Kidney (tissue), 14 donors: ENCODE measurements around the gene CASP2. TPM values are rescaled to one million over a fixed set of nuclear protein-coding genes. Genes with fewer than 3 reads are reported as not detected.
A peak's percentile ranks its signal among the peaks of the same experiment; 100 is the strongest.

Experiments
- DNase-seq, 5 donors: peaks; one replicate each; pipeline ENCODE4 v3.0.0-alpha.2; 2013 to 2020
- FAIRE-seq: peaks from 2 replicates; lab custom pipeline; 2012; peaks lifted over from hg19 to GRCh38; lab: Jason Lieb, UNC
- H3K27ac ChIP-seq, 2 donors: one replicate each; pipeline ENCODE4 v1.7.0; 2013; ENCODE audit warnings: low read depth in 2 of 2, low read length in 2 of 2, inconsistent platforms in 1 of 2
- H3K27me3 ChIP-seq: one replicate; pipeline ENCODE4 v1.7.1; 2013; ENCODE audit warnings: low read length, inconsistent platforms; ENCODE audit not compliant: control insufficient read depth, insufficient read depth
- H3K36me3 ChIP-seq, 3 donors: one replicate each; pipeline versions ENCODE4 v1.7.0 to v1.7.1; 2013; ENCODE audit warnings: low read length in 3 of 3, control low read depth in 1 of 3, inconsistent platforms in 1 of 3; ENCODE audit not compliant: insufficient read depth in 3 of 3, control insufficient read depth in 2 of 3
- H3K4me1 ChIP-seq, 3 donors: one replicate each; pipeline versions ENCODE4 v1.7.0 to v1.7.1; 2013; ENCODE audit warnings: low read length in 3 of 3, inconsistent platforms in 1 of 3, low read depth in 1 of 3; ENCODE audit not compliant: control insufficient read depth in 2 of 3, insufficient read depth in 2 of 3
- H3K4me3 ChIP-seq, 3 donors: one replicate each; pipeline versions ENCODE4 v1.7.0 to v1.8.1; 2013; ENCODE audit warnings: low read length in 3 of 3, control low read depth in 1 of 3, inconsistent platforms in 1 of 3
- H3K9ac ChIP-seq, 3 donors: one replicate each; pipeline versions ENCODE4 v1.7.0 to v1.7.1; 2013; ENCODE audit warnings: low read length in 3 of 3, control low read depth in 1 of 3, inconsistent platforms in 1 of 3
- H3K9me3 ChIP-seq, 3 donors: one replicate each; pipeline versions ENCODE4 v1.7.0 to v1.7.1; 2013; ENCODE audit warnings: low read length in 3 of 3, control low read depth in 1 of 3, inconsistent platforms in 1 of 3; ENCODE audit not compliant: control insufficient read depth in 2 of 3, insufficient read depth in 1 of 3
- CTCF ChIP-seq: IDR thresholded peaks from 3 replicates; pipeline ENCODE4 v1.5.1; 2012; ENCODE audit warnings: mild to moderate bottlenecking, moderate library complexity, borderline replicate concordance; ENCODE audit not compliant: insufficient read depth; ENCODE audit errors: extremely low read depth
- intact Hi-C: fragments of 100-400 bp; cut with DNase I; formaldehyde crosslinking; loops from one replicate; pipeline ENCODE4 v1.11.1; 2022
- polyA plus RNA-seq: library from polyadenylated mRNA; stranded (reverse); fragments of 350-450 nt; fragmentation: Illumina TruSeq; extraction: RNeasy Lipid Tissue Mini Kit (QIAGEN cat#74804); gene quantifications from one replicate; pipeline ENCODE4 v1.2.3, GENCODE V29; 2014; ENCODE audit warnings: low read depth, low replicate concordance; ENCODE audit not compliant: insufficient read depth
- total RNA-seq: library from RNA; stranded (reverse); fragmentation: NEBNext Ultra II Directional; extraction: Animal tissue kit (Norgen Biotek cat#: 25700); gene quantifications from one replicate; pipeline ENCODE4 v1.2.1, GENCODE V29; 2021
- donor health status: control.
- donor health status: control.
- donor health status: control.
- donor health status: control.
- donor health status: control.
- donor health status: DM: yes; HTN: yes; CAD: no.
- donor health status: Normal renal cell carcinoma (clear cell type).

Gene CASP2
- total and polyA plus RNA-seq, 2 donors from 2014 or later: 6.6 to 36.2 TPM

GRCh38 chr7:143304938-143305337, 16.8 kb downstream of the CASP2 start:
- Histone ChIP-seq H3K36me3 (peaks cover 28 to 56% (median 41%) of the 10 kb centered on the region in 3 donors), H3K9me3 (no peaks in the 10 kb centered on the region), H3K9ac (no peak overlapping the region), H3K27ac (no peak overlapping the region), H3K4me3 (no peak overlapping the region), H3K27me3 (no peaks in the 10 kb centered on the region), H3K4me1 (no peaks in the 10 kb centered on the region)
- no peak for DNase-seq
- no peak for TF ChIP-seq CTCF
- intact Hi-C loops: loop anchor here (10.0 kb wide), 1 partner anchor 60 kb away; no protein-coding TSS in a partner anchor
- no peak for FAIRE-seq

GRCh38 chr7:143305423-143306070, 17.4 kb downstream of the CASP2 start:
- Histone ChIP-seq H3K27me3 (no peaks in the 10 kb centered on the region), H3K4me3 (no peak overlapping the region), H3K27ac (no peak overlapping the region), H3K9me3 (no peaks in the 10 kb centered on the region), H3K36me3 (peaks cover 28 to 50% (median 36%) of the 10 kb centered on the region in 3 donors), H3K4me1 (no peaks in the 10 kb centered on the region), H3K9ac (no peak overlapping the region)
- no peak for FAIRE-seq
- peak in 2 of 5 donors; percentile 39 to 53 for DNase-seq
- intact Hi-C loops: loop anchor here (10.0 kb wide), 1 partner anchor 61 kb away; no protein-coding TSS in a partner anchor
- TF ChIP-seq CTCF: peak; percentile 69

GRCh38 chr7:143308632-143309031, 20.5 kb downstream of the CASP2 start:
- Histone ChIP-seq H3K27me3 (no peaks in the 10 kb centered on the region), H3K9me3 (no peaks in the 10 kb centered on the region), H3K4me1 (no peaks in the 10 kb centered on the region), H3K9ac (no peak overlapping the region), H3K4me3 (no peak overlapping the region), H3K36me3 (peaks cover 15 to 29% (median 27%) of the 10 kb centered on the region in 3 donors), H3K27ac (no peak overlapping the region)
- no peak for TF ChIP-seq CTCF
- FAIRE-seq: no peak
- intact Hi-C loops: loop anchor here (10.0 kb wide), 1 partner anchor 64 kb away; no protein-coding TSS in a partner anchor
- DNase-seq: no peak
